ENCODE data around the gene GRAMD4. TPM values are rescaled to one million over a fixed set of nuclear protein-coding genes. Genes with fewer than 3 reads are reported as not detected.

The GRAMD4 gene
- total RNA-seq, 1 donor from 2014 or later = 24.9 TPM

DNA sequence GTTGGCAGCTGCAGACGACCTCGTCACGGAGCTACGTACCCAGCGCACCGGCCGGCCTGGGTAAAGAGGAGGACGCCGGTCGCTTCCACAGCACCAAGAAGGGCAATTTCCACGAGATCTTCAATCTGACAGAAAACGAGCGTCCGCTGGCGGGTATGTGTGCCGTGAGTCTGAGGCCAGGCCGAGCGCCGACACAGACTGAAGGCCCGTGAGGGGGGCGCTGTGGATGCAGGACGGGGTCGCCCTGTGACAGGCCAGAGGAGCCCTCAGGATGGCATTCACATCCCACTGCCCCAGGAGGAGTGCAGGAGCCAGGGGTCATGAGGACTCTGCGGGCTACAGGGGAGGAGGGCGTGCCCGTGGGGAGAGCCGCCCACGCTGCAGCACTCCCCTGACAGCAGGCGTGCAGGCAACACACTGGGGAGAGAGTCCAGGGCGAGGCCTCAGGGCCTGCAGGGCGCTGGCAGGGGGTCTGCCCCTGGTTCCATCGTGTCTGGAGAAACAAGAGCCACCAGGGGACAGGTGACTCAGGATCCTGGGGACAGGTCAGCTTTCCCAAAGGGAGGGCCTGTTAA, 53.6 kb downstream of the GRAMD4 start:
- no peak for DNase-seq

- DNase-seq = peak; percentile 41
Measured at GRCh38 chr22:46674367-46674781, 54.2 kb downstream of the GRAMD4 start.

DNA sequence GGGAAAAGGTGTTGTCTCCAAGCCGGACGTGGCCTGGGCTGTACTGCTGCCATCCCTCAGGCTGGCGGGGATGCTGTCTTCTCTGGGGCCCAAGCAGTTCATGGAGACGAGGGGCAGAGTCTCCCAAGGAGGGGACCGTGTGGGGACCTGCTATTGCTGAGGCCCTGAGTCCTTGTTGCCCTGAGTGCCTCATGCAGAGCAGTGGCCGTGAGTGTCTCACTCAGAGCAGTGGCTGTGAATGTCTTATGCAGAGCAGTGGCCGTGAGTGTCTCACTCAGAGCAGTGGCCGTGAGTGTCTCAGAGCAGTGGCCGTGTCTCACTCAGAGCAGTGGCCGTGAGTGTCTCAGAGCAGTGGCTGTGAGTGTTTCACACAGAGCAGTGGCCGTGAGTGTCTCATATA, 54.7 kb downstream of the GRAMD4 start:
- no peak for DNase-seq

DNA sequence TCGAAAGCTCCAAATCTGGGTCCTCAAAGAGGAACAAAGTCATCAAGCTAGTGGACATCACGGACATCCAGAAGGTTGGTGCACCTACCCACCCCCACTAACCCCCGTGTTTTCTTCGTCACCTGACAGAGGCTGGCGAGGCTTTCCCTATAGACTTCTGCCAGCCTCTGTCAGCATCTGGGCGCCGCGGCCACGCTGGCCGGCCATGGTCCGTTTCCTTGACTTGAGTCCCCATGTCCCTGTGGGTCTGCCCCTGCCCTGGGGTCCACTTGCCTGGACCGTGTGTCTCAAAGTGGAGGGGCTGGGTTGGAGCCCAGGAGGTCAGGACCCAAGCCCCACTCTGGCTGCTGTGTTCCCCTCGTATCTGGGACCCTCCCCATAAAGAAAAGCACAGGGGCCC, 55.3 kb downstream of the GRAMD4 start:
- DNase-seq = no peak

DNA sequence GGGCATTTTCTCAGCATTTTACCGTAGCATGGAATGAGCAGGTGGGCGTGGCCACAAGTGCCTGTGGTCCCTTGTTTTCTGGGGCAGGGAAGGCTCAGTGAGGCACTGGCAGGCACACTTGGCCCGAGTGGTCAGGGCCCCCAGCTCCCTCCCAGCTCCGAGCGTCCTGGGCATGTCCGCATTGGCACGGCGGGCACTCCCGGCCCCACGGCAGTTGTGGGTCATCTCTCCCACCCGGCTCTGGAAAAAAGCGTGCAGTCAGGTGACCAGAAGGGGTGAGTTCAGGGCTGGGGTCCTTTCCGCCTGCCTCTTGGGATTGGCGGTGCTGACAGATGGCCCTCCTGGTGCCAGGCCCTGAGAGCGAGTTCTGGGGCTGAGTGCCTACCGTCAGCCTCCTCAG, 55.8 kb downstream of the GRAMD4 start:
- no peak for DNase-seq

GRCh38 chr22:46676479-46676878, 56.3 kb downstream of the GRAMD4 start:
- no peak for DNase-seq

DNA sequence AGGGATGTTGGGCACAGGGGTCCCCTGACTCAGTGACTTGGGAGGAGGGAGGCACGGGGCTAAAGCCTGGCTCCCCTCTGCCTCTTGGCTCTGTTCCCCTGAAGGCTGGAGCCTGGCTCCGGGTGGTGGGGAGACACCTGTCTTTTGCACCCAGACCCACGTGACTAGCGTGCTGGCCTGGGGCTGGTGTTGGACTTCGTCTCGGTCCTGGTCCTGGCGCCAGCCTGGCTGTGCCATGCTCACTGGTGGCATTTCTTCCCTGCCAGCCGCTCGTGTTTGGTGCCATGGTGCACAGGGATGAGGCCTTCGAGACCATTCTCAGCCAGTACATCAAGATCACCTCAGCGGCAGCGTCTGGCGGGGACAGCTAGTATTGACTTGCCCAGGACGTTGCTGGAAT, 56.7 kb downstream of the GRAMD4 start:
- DNase-seq = no peak

- no peak for DNase-seq
Measured at GRCh38 chr22:46677323-46678002, 57.3 kb downstream of the GRAMD4 start.

DNA sequence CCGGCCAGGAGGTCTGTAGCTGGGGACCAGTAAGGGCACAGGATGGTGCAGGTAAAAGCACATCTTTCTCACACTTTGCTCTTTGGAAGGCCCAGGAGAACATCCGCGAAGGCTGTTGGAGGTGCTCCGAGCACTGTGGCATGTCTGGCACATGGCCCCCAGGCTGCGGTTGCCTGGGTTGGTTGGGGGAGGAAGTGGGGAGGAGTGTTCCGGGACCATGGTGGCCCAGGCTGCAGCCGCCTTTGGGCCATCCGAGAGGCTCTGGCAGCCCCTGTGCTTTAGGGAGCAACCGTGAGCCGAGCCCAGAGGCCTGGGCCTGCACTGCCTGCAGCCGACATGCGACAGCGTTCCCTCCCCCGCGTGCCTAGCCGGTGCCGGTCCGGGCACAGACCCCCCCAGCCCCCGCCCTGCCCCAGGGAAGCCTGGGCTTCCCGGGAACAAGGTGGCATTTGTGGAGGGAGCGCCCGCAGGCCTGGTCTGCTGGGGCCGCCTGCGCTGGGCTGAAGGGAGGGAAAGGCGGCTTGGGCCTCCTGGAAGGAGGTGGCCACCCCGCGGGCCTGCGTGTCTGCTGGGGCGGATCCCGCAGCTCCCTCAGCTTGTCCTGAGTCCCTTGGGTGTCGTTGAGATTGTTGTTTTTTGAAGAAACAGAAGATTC, 57.9 kb downstream of the GRAMD4 start:
- no peak for DNase-seq

GRCh38 chr22:46678785-46679700, 58.9 kb downstream of the GRAMD4 start:
- DNase-seq = peak; percentile 80

- no peak for DNase-seq
Measured at GRCh38 chr22:46679706-46680269, 59.6 kb downstream of the GRAMD4 start.

DNA sequence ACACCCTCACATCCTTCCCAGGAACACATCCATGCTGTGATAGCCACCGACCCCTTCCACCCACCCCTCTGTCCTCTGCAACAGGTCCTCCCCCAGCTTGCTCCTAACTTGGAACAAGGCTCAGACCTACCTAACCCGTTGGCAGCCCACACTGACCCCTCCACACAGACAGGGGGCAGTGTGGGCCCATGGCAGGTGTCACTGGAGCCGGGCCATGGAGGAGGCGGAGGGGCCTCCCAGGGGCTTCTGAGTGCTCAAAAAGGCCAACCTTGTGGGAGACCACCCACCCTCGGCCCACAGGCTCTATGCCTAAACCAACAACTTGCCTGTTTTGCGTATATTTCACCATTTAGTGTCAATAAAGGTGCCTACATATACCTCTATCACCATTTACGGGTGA, 60.8 kb downstream of the GRAMD4 start:
- DNase-seq = no peak

GRCh38 chr22:46682011-46682731, 62.0 kb downstream of the GRAMD4 start:
- DNase-seq = no peak

DNA sequence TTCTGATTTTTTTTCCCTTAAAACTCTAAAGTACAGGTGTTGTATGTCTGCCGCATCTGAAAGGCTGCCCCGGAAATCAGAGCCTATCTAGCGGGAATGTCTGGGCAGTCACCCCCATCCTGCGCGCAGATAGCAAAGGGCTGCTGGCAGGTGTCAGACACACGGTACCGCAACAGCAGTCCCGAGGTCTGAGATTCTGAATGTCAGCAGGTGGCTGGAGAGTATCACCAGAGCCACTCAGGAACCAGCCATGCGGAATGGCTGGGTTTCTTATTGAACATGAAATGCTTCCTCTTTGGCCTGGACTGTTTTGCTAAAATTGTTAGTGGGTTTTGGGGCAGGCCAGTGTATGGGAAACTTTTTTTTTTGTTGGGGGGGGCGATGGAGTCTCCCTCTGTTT, 64.5 kb downstream of the GRAMD4 start:
- DNase-seq = no peak

GRCh38 chr22:46686221-46687047, 66.2 kb downstream of the GRAMD4 start:
- DNase-seq = no peak

- DNase-seq = no peak
Measured at GRCh38 chr22:46687048-46687444, 66.9 kb downstream of the GRAMD4 start.

- DNase-seq = no peak
Measured at GRCh38 chr22:46687460-46687859, 67.3 kb downstream of the GRAMD4 start.

GRCh38 chr22:46688949-46689348, 68.8 kb downstream of the GRAMD4 start:
- DNase-seq = no peak

DNA sequence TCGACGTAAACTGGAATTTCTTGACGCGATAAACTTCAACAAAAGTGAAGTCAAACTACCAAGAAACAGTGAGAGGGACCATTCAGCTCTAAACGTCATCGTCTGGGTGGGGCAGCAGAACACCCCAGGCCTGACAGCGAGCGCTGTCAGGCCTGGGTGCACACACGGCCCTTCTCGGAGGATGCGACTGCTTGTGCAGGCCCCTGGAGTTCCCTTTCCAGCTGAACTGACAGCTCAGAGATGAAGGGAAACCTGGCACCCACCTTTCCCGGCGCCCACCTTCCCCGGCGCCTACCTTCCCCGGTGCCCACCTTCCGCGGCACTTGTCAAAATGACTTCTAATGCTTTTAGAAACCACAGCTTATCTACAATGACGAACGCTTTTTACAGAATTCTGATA, 70.0 kb downstream of the GRAMD4 start:
- DNase-seq = no peak

DNA sequence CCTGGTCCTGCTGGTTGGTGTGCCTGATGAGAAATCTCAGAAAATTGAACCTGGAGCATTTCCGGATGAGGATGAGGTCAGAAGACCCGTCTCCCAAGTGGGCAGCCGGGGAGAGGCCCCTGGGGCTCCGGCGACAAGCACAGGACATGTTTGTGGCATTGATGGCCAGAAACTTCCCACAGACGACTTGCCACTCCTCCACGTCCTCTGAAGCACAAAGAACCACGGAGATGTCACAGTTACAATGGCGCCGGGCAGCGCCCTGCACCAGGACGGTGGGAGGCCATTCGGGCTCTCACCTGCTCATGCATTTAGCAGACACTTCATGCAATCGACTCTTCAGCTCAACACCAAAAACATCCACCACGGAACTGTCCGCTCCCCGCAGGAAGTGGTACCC, 71.4 kb downstream of the GRAMD4 start:
- DNase-seq = no peak

Measured in skin of body (tissue), 2 donors.